ENCODE data around the gene SLC5A2. TPM values are rescaled to one million over a fixed set of nuclear protein-coding genes. Genes with fewer than 3 reads are reported as not detected.

Gene SLC5A2
- total RNA-seq, 2 donors from 2014 or later: 0.55 to 0.62 TPM

GRCh38 chr16:31513126-31513525 lies 30.2 kb downstream of the SLC5A2 start:
- 49% methylated on average over 6 of the region's 6 CpGs for whole genome bisulfite sequencing
- Histone ChIP-seq H3K27ac (no peak overlapping the region), H3K4me3 (no peak overlapping the region), H3K36me3 (no peaks in the 10 kb centered on the region), H3K27me3 (replicated peaks; ENCODE audit: insufficient read depth) (no peaks in the 10 kb centered on the region), H3K9me3 (no peaks in the 10 kb centered on the region), H3K4me1 (replicated peaks) (no peaks in the 10 kb centered on the region)
- TF ChIP-seq POLR2A (IDR thresholded peaks at IDR 0.05) (no peak), POLR2AphosphoS5 (IDR thresholded peaks at IDR 0.05) (no peak), CTCF (IDR thresholded peaks at IDR 0.05) (no peak)
- intact Hi-C loops (cut with DNase I): no loop called here
- DNase-seq (ENCODE audit: low spot score): no peak

GRCh38 chr16:31513884-31514283 lies 31.0 kb downstream of the SLC5A2 start:
- Histone ChIP-seq H3K4me3 (no peak overlapping the region), H3K9me3 (no peaks in the 10 kb centered on the region), H3K36me3 (no peaks in the 10 kb centered on the region), H3K27ac (no peak overlapping the region), H3K27me3 (replicated peaks; ENCODE audit: insufficient read depth) (no peaks in the 10 kb centered on the region), H3K4me1 (replicated peaks) (no peaks in the 10 kb centered on the region)
- intact Hi-C loops (cut with DNase I): no loop called here
- no peak for DNase-seq (ENCODE audit: low spot score)
- TF ChIP-seq CTCF (IDR thresholded peaks at IDR 0.05) (no peak), POLR2AphosphoS5 (IDR thresholded peaks at IDR 0.05) (no peak), POLR2A (IDR thresholded peaks at IDR 0.05) (no peak)

GRCh38 chr16:31517800-31518402 lies 35.0 kb downstream of the SLC5A2 start:
- no peaks in the 10 kb centered on the region for H3K27me3 ChIP-seq (replicated peaks; ENCODE audit: insufficient read depth)
- no peaks in the 10 kb centered on the region for H3K4me1 ChIP-seq (replicated peaks)
- 64% methylated on average over 4 of the region's 4 CpGs for WGBS
- intact Hi-C loops (cut with DNase I): no loop called here
- no peak overlapping the region for H3K4me3 ChIP-seq
- H3K36me3 ChIP-seq: no peaks in the 10 kb centered on the region
- no peak overlapping the region for H3K27ac ChIP-seq
- TF ChIP-seq CTCF (IDR thresholded peaks at IDR 0.05): no peak
- TF ChIP-seq POLR2A (IDR thresholded peaks at IDR 0.05): no peak
- no peak for TF ChIP-seq POLR2AphosphoS5 (IDR thresholded peaks at IDR 0.05)
- H3K9me3 ChIP-seq: no peaks in the 10 kb centered on the region
- DNase-seq (ENCODE audit: low spot score): no peak

GRCh38 chr16:31519759-31520431 lies 37.0 kb downstream of the SLC5A2 start:
- Histone ChIP-seq H3K4me3 (no peak overlapping the region), H3K9me3 (no peaks in the 10 kb centered on the region), H3K27me3 (replicated peaks; ENCODE audit: insufficient read depth) (no peaks in the 10 kb centered on the region), H3K4me1 (replicated peaks) (no peaks in the 10 kb centered on the region), H3K27ac (no peak overlapping the region), H3K36me3 (no peaks in the 10 kb centered on the region)
- 41% methylated on average over 2 of the region's 2 CpGs for WGBS
- TF ChIP-seq CTCF (IDR thresholded peaks at IDR 0.05): no peak
- TF ChIP-seq POLR2A (IDR thresholded peaks at IDR 0.05): no peak
- TF ChIP-seq POLR2AphosphoS5 (IDR thresholded peaks at IDR 0.05): no peak
- DNase-seq (ENCODE audit: low spot score): no peak
- intact Hi-C loops (cut with DNase I): no loop called here

GRCh38 chr16:31521368-31521767 lies 38.4 kb downstream of the SLC5A2 start:
- Histone ChIP-seq H3K36me3 (no peaks in the 10 kb centered on the region), H3K27ac (no peak overlapping the region), H3K9me3 (no peaks in the 10 kb centered on the region), H3K4me3 (no peak overlapping the region), H3K27me3 (replicated peaks; ENCODE audit: insufficient read depth) (no peaks in the 10 kb centered on the region), H3K4me1 (replicated peaks) (no peaks in the 10 kb centered on the region)
- intact Hi-C loops (cut with DNase I): no loop called here
- WGBS: 80% methylated on average over 3 of the region's 3 CpGs
- TF ChIP-seq POLR2AphosphoS5 (IDR thresholded peaks at IDR 0.05) (no peak), CTCF (IDR thresholded peaks at IDR 0.05) (no peak), POLR2A (IDR thresholded peaks at IDR 0.05) (no peak)
- no peak for DNase-seq (ENCODE audit: low spot score)
